ENCODE data around the gene TMCO1.
"Not testable (repeated sequence)": the region's sequence is repeated elsewhere in the genome, so short reads cannot be mapped to it uniquely, and the experiment has no call there.

TMCO1 gene

DNA sequence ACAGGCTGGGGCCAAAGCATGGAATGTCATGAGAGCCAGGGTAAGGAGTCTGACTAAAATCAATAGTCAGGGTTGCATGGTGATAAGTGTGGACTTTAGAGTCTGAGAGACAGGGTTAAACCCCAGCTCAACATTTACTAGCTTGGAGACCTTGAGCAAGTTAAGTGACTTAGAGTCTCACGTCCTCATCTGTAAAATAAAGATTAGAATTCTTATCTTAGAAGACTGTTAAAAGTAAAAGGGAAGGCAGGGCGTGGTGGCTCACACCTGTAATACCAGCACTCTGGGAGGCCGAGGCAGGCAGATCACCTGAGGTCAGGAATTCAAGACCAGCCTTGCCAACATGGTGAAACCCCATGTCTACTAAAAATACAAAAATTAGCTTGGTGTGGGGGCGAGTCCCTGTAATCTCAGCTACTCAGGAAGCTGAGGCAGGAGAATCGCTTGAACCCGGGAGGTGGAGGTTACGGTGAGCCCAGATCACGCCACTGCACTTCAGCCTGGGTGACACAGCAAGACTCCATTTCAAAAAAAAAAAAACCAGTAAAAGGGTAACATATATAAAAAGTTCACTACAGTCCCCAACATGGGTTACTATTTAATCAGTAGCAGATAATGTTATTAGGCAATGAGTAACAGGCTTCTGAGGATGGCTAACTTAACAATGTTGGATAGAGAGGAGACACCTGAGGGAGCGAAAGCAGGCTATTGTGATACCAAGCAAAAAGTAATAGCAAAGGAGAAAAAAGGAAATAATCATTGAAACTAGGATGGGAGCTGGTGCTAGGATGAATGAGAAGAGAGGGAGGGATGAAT lies 20.8 kb downstream of the TMCO1 start:
- TF ChIP-seq CTCF (IDR thresholded peaks at IDR 0.05; ENCODE audit: low read depth, low read length, missing control alignments) = no peak
- no peak overlapping the region for H3K4me3 ChIP-seq (replicated peaks; ENCODE audit: low read depth, low read length)
- DNase-seq (ENCODE audit: extremely low read depth, low read depth) = no peak

- DNase-seq (ENCODE audit: extremely low read depth, low read depth); H3K4me3 ChIP-seq (replicated peaks; ENCODE audit: low read depth, low read length): not testable (repeated sequence)
Measured at GRCh38 chr1:165744913-165745312, 23.8 kb downstream of the TMCO1 start.

DNA sequence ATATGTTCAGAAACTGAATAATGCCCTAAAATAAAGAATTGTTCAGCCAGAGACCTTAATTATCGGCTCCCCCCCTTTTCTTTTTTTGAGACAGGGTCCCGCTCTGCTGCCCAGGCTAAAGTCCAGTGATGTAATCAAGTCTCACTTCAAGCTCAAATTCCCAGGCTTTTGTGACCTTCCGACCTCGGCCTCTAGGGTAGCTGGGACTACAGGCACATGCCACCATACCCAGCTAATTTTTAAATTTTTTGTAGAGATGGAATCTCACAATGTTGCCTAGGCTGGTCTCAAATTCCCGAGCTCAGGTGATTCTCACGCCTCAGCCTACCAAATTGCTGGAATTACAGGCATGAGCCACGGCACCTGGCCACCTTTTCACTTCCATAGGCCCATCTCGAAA lies 26.5 kb downstream of the TMCO1 start:
- no peak overlapping the region for H3K4me3 ChIP-seq (replicated peaks; ENCODE audit: low read depth, low read length)
- no peak for DNase-seq (ENCODE audit: extremely low read depth, low read depth)
- TF ChIP-seq CTCF (IDR thresholded peaks at IDR 0.05; ENCODE audit: low read depth, low read length, missing control alignments) = no peak

DNA sequence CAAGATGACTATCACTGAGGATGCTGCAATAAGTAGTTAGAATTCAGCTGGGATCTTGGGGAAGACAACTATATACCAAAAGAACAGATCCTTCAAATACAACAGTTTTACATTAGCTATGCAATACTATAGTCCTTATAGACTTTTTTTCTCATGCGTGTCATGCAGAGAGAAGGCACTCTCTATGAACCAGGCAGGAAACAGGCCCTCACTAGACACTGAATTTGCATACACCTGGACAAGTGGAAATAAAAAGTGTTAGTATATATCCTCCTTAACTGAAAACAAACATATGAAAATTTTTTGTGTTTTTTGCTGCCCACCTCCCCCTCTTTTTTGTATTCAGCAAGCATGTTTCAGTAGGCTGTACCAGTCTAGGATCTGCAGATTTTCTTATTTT lies 29.9 kb downstream of the TMCO1 start:
- DNase-seq (ENCODE audit: extremely low read depth, low read depth) = no peak
- no peak overlapping the region for H3K4me3 ChIP-seq (replicated peaks; ENCODE audit: low read depth, low read length)
- no peak for TF ChIP-seq CTCF (IDR thresholded peaks at IDR 0.05; ENCODE audit: low read depth, low read length, missing control alignments)

DNA sequence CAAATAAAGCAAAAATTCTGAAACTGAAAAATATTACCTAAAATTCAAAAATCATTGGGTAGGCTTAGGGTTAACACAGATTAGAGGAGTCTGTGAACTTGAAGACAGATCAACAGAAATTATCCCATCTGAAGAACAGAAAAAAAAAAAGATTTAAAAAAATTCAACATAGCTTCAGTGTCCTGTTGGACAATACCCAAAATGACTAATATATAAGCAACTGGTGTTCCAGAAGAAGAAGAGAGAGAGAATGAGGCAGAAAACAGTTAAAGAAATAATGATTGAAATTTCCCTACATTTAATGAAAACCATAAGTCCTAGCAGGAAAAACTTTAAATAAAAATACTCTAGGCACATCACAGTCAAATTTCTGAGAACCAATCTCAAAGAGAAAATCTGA lies 31.5 kb downstream of the TMCO1 start:
- H3K4me3 ChIP-seq (replicated peaks; ENCODE audit: low read depth, low read length) = no peak overlapping the region
- DNase-seq (ENCODE audit: extremely low read depth, low read depth) = no peak
- no peak for TF ChIP-seq CTCF (IDR thresholded peaks at IDR 0.05; ENCODE audit: low read depth, low read length, missing control alignments)

DNA sequence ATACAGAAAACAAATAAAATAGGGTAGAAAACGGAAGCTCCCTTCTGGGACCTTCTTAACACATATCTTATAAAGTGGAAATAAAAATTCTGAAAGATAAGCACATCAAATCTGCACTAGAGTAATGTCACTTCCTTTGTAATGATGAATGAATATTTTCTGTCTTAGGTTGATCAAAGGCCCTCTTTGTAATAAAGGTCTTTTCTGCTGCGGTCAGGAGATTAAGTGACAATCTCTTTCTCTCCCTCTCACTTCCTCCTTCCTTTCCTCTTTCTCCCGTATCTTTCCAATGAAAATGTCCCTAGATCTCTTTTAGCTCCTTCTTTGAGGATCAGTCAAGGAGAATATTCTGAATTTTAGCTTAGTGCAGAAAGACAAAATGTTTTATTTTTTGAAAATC lies 33.8 kb downstream of the TMCO1 start:
- no peak overlapping the region for H3K4me3 ChIP-seq (replicated peaks; ENCODE audit: low read depth, low read length)
- TF ChIP-seq CTCF (IDR thresholded peaks at IDR 0.05; ENCODE audit: low read depth, low read length, missing control alignments) = no peak
- no peak for DNase-seq (ENCODE audit: extremely low read depth, low read depth)

DNA sequence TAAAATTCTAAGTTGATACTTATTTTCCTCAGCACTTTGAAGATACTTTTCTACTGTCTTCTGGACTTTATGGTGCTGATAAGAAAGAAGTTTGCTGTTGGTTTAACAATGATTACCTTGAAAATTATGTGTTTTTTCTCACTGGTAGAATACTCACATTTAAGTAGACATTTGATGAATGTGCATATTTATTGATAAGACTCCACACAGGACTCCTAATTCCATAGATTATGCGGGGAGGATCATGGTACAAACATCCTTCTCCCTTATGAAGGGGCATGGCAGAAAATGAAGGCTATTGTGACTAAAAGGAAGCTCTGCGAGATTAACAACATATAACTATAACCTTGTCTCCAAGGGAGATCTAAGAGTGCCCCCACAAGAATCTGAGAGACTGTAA lies 41.8 kb downstream of the TMCO1 start:
- no peak for TF ChIP-seq CTCF (IDR thresholded peaks at IDR 0.05; ENCODE audit: low read depth, low read length, missing control alignments)
- DNase-seq (ENCODE audit: extremely low read depth, low read depth) = no peak
- H3K4me3 ChIP-seq (replicated peaks; ENCODE audit: low read depth, low read length) = no peak overlapping the region

Data from HFF-Myc (cell line).